ENCODE results near the gene ITPKC.
"Not testable (repeated sequence)": the region's sequence is repeated elsewhere in the genome, so short reads cannot be mapped to it uniquely, and the experiment has no call there.

The ITPKC gene

DNA sequence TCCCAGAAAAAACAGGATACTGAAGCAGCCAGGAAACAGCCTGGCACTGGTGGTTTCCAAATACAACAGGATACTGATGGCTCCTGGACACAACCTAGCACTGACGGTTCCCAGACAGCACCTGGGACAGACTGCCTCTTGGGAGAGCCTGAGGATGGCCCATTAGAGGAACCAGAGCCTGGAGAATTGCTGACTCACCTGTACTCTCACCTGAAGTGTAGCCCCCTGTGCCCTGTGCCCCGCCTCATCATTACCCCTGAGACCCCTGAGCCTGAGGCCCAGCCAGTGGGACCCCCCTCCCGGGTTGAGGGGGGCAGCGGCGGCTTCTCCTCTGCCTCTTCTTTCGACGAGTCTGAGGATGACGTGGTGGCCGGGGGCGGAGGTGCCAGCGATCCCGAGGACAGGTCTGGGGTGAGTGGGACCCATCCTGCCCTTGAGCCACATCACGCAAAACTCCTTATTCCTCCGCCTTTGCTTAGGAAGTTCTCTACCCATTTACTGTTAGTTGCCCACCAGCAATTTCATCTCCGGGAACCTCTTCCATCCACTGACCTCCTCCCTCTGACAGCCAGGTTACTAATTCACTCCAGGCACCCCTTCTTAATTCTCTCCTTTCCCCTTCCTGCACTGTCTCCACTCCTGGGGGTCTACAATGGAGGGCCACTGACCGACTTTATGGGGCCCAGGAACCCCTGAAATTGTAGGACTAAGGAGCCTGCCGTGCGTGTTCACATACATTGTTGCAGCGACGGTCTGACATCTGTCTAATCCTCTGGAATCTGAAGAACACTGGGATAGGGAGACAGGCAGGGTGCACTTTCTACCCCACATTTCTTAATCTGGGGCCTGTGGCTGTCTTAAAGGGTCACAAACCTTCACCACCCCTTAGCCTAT is 1.2 kb downstream of the ITPKC start:
- DNase-seq, result no peak

DNA sequence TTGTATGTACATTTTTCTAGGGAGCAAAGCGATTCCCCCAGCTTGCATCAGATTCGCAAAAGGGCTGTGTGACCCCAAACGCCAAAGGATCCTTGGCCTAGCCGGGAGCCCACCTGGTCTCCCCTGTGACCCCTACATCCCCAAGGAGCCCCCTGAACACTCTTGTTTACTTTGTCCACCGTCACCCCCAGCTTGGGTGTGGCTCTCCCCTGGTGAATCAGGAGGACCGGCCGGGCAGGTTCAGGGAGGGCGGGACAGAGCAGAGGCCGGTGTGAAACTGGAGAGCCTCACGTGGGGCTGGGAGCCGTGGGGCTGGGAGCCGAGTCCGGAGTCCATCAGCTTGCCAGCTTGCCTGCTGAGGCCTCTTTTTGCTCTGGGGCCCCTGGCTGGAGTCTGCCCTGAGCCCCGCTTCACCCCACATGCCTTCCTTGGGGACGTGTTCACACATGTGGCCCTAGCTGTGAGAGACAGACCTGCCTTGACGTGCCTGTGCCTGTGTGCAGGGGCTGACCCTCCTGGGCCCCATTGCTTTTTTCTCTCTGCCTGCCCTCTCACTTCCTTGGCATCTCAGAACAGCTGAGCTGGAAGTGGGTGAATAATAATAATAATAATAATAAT is 2.0 kb downstream of the ITPKC start:
- DNase-seq, result no peak

DNA sequence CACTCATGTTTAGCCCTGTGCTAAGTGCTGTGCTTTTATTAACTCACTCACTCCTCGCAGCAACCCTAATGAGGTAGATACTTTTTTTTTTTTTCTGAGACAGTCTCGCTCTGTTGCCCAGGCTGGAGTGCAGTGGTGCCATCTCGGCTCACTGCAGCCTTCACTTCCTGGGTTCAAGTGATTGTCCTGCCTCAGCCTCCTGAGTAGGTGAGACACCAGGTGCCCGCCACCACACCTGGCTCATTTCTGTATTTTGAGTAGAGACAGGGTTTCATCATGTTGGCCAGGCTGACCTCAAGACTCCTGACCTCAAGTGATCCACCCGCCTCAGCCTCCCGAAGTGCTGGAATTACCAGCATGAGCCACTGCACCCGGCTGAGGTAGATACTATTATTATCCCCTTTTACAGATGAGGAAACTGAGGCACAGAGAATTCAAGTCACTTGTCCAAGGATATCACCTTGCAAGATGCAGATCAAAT is 2.5 kb downstream of the ITPKC start:
- DNase-seq, result no peak

DNA sequence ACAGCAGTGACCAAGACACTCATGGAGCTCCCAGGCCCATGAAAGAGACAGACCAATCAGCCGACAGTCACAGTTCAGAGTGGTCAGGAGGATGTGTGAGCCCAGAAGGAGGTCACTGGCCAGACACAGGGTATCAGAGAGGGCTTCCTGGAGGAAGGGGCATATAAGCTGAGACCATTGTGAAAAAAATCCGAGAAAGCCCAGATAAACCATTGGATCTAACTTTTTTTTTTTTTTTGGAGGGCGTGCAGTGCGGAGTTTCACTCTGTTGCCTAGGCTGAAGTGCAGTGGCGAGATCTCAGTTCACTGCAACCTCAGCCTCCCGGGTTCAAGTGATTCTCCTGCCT is 4.2 kb downstream of the ITPKC start:
- DNase-seq, result no peak

DNA sequence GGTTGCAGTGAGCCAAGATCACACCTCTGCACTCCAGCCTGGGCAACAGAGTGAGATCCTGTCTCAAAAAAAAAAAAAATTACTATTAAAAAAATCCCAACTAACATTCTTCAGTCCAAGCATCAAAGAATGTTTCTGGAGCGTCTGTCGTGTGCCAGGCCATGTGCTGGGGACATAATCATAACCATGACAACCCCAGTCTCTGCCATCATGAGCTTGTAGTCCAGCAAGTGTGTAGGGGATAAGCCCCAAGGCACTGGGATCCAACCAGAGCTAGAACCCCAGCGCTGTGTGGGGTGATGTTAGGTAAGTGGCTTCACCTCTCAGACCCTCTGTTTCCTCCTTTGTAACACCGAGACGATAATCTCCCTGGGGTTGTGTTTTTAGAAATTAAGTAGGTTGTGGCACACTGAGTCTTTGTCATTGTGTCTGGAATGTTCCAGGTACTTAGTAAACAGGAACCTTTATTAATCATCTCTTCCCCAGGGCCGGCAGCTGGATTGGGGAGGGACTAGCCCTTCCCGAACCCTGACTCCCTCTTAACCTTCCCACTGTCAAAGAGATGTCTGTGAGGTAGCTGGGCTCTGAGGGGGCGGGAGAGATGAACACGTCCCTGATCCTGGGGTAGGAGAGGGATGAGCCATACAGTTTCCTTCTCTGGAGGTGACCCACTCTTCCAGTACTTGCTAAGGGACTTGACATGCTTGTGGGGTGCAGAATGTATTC is 5.2 kb downstream of the ITPKC start:
- DNase-seq, result no peak

DNA sequence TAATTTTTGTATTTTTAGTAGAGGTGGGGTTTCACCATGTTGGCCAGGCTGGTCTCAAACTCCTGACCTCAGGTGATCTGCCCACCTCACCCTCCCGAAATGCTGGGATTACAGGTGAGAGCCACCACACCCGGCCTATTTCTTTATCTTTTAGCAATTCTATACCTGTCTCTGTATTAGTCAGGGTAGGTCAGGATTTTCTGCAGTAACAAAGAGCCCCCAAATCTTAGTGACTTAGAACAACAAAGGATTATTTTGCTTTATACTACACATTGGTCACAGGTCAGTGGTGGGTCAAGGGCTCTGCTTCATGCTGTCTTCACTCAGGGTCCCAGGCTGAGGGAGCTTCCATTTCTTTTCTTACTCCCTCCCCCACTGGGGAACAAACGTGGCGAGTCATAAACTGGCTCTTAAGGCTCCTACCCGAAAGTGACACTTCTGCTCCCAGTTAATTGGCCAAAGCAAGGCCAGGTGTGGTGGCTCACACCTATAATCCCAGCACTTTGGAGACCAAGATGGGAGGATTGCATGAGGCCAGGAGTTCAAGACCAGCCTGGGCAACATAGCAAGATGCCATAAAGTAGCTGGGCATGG is 6.8 kb downstream of the ITPKC start:
- no peak for DNase-seq

DNA sequence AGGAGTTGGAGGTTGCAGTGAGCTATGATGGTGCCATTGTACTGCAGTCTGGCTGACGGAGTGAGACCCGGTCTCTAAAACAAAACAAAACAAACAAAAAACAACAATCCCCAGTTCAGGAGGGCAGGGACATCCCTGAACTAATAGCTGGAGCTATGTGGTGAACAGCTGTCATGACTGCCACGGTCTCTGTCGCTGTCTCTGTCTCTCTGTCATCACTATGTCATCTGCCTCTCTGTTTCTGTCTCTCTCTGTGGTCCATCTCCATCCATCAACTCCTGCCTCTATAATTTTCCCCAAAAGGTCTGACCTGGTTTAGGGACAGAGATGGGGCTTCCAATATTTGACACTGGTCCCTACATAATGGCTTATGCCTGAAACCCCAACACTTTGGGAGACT is 7.4 kb downstream of the ITPKC start:
- DNase-seq, result no peak

DNA sequence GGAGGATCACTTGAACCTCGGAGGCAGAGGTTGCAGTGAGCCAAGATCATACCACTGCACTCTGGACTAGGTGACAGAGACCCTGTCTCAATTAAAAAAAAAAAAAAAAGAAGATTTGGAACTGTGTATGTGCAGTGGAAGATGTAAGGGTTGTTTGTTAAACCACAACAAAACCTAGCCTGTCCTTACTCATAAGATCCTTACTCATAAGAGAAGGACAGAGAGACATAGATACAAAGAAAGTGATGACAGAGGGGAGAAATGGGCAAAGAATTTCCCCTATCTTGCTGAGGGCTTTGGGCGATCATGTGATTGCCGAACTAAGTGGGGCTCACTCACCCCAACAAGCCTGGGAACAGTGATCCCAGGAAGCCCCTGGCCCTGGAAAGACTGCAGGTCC is 7.9 kb downstream of the ITPKC start:
- peak; percentile 48 for DNase-seq

DNA sequence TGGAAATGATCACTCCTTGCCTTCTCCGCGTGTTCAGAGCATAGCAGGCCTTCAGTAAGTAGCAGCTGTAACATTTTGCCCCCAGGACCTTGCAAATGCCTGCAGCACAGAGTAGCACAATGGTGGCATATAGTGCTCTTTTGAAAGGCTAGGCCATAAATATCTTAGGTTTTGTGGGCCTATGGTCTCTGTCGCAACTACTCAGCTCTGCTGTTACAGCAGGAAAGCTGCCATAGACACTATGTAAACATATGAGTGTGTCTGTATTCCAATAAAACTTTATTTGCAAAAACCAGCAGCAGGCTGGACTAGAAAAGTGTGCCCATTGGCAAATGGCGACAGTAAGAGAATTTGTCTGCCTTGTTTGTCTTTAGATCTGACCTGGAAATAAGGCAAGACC is 9.4 kb downstream of the ITPKC start:
- DNase-seq, result no peak

DNA sequence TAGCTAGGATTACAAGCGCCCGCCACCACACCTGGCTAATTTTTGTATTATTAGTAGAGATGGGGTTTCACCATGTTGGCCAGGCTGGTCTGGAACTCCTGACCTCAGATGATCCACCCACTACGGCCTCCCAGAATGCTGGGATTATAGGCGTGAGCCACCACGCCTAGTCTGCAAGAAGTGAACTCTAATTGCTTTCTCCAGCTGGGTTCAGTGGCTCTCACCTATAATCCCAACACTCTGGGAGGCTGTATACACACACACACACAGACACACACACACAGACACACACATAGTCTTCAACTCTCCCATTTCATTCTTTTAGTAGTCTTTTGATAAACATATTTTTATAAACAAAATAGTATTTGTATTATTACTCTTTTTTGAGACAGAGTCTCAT is 13.2 kb downstream of the ITPKC start:
- DNase-seq, result not testable (repeated sequence)

DNA sequence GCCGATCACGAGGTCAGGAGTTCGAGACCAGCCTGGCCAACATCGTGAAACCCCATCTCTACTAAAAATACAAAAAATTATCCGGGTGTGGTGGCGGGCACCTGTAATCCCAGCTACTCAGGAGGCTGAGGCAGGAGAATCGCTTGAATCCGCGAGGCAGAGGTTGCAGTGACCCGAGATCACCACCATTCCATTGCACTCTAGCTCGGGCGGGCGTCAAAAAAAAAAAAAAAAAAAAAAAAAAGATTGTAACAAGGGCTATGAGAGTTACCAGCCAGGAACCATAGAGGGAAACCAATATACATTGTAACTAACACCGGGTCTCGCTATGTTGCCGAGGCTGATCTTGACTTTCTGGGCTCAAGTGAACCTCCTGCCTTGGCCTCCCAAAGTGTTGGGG is 15.4 kb downstream of the ITPKC start:
- DNase-seq, result not testable (repeated sequence)

DNA sequence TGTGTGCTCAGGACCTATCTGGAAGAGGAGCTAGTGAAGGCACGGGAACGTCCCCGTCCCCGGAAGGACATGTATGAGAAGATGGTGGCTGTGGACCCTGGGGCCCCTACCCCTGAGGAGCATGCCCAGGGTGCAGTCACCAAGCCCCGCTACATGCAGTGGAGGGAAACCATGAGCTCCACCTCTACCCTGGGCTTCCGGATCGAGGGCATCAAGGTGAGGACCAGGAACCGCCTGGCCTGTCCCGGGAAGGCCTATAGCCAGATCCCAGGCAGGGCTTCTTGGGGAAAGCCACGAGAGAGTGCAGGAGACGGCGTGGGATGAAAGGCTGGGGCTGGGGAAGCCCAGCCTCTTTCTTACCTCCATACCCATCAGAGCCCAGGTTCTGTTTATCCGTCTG is 16.2 kb downstream of the ITPKC start:
- no peak for DNase-seq

DNA sequence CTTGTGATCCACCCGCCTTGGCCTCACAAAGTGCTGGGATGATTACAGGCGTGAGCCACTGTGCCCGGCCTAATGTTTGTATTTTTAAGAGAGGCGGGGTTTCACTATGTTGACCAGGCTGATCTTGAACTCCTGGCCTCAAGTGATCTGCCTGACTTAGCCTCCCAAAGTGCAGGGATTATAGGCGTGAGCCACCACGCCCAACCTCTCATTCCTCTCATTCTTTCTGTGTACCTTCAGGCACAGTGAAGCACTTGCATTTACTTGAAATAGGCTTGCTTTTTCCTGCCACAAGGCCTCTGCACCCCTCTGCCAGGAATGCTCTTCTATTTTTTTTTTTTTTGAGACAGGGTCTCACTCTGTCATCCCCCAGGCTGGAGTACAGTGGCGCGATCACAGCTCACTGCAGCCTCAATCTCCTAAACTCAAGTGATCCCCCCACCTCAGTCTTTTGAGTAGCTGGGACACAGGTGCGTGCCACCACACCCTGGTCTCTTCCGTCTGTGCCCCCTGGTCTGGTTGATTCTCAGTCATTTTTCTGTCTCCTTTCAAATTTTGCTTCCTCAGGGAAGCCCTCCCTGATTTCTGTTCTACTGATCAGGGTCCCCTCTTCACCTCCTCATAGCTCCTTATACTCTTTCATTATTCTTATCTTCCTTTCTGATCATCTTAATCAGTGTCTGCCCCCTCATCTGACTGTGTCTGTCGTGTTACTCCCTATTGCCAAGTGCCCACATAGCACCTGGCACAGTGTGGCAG is 18.3 kb downstream of the ITPKC start:
- DNase-seq, result no peak

DNA sequence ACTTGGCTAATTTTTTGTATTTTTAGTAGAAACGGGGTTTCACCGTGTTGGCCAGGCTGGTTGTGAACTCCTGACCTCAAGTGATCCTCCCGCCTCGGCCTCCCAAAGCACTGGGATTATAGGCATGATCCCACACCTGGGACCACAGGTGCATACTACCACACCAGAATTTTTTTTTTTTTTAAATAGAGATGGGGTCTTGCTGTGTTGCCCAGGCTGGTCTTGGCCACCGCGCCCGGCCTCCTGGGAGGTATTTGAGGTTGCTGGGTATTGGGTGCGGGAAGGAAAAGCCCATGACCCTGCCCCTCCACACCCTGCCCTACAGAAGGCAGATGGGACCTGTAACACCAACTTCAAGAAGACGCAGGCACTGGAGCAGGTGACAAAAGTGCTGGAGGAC is 19.7 kb downstream of the ITPKC start:
- DNase-seq, result no peak

DNA sequence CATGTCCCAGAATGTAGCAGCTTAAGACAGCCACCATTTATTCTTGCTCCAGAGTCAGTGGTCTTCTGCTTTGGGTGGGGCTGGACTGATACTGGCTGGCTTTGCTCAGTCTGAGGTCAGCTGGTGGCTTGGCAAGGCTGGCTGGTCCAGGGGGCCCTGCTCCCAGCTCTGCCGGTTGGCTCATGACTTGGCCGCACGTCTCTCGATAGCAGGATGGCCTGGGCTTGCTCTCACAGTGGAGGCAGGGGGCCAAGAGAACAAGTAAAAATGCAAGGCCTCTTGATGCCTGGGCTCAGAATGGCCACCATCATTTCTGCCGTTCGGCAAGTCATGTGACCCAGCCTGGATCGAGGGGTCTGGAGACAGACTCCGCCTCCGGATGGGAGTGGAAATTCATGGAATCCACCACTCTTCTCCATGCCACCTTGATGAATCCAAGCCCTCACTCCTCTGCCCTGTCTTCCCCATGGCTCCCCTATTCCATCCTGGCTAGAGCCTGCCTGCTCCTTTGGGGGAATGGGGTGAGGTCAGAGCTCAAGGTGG is 20.3 kb downstream of the ITPKC start:
- DNase-seq, result no peak

DNA sequence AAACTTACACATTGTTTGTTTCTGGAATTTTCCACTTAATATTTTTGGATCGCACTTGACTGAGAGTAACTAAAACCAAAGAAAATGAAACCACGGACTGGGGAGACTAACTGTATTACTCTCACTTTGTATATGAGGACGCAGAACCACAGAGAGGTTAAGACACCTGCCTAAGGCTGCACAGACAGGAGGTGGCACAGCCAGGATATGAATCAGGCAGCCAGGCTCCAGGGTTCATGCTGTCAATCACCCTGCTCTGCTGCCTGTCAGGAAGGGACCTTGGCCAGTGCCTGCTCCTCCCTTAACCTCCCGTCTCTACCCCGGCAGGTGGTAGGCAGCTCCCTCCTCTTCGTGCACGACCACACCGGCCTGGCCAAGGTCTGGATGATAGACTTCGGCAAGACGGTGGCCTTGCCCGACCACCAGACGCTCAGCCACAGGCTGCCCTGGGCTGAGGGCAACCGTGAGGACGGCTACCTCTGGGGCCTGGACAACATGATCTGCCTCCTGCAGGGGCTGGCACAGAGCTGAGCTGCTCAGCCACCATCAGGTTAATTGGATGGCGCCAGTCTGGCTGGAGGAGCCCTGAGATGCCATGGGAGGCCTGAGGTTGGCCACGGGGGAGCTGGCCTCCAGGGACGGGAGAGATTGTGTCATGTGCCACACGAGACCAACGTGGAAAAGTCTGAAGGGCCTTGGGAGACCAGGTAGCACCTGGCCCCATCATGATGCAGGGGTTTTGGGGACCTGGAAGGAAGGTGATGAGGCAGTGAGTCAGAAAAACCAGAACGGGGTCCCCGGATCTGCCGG is 22.3 kb downstream of the ITPKC start:
- DNase-seq, result no peak

DNA sequence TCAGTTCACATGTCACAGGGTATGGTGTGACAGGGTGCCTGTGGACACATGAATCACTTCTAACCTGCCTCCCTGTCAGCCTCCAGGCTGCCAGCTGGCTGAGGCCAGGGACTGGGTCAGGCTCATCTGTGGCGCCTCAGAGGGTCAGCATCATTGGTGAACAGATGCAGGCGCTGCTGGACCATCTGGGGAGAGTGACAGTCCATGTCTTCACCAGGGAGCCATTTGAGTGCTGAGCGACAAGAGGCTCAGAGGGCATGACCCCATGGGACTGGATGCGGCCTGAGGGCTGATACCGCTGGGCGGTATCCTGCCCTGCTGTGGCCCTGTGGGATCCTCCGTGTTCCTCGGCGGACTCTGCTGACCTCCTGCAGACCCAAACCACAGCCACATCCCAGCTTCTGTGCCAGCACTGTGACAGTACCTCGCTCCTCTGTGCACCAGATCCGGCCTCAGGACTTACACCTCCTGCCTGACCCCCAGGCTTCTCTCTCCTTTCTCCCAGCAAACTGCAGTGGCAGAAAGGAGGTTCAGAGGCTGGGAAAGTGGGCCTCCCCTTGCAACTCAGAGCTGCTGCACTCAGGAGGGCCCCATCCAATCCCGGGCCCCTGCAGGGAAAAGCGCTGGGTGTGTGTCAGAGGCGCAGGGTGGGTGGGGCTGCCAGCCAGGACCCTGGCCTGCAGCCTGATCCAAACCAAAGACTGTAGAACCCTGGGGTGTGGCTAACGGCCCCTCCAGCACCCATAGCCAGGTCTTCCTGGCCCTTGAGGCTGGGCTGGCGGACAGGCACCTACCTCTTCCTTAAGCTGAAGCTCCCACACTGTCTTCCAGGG is 23.2 kb downstream of the ITPKC start:
- no peak for DNase-seq

DNA sequence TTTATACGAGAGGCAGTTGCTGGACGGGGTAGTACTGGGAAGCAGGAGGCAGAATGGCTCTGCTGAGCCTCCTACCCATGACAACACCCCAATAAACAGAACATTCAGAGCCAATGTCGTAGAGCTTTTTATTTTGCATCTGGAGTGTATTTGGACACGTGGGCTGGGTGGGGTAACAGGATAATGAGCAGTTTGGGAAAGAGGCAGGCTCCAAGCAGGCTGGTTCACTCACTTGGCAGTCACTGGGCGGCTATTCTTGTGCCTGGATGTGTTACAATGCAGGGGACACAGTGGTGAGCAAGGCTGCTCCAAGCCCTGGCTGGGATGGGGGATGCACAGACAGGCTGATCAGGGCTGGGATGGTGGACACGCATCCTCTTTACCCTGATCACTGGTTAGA is 23.8 kb downstream of the ITPKC start:
- DNase-seq, result no peak

DNA sequence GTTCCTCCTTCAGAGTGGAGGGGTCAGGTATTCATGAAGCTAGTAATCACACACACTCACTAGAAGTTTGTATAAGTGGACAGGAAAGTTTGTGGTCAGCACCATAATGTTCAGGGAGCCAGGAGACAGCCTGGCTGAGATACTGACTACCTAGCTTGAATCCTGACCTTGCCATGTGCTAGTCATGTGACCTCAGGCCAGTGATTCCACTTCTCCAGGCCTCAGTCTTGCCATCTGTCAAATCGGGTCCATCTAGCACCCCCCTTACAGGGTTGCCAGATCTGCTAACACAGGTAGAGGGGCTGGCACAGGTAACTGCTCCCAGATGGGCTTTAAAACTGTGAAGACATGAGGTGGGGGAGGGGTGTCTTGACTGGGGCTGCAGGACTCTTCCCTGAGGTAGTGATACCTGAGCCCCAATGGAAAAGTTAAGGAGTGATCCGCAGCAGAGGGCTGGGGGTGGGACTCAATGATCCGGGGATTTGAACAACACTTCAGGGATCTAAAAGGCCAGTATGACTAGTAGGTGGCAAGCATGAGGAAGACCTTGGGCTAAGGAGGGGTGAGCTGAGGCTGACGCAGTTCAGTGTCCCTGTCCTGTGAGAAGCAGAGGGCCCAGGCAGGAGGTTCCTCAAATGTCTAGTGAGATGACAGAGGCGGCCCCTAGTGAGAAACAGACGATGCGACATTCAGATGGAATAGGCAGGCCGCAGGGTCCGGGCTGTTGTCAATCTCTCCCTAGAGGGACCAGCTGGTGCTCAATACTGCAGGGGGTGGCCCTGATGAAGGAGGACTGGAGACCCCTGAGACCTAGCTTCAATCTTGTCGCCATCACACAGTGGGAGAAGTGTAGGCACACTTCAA is 24.8 kb downstream of the ITPKC start:
- DNase-seq, result no peak

DNA sequence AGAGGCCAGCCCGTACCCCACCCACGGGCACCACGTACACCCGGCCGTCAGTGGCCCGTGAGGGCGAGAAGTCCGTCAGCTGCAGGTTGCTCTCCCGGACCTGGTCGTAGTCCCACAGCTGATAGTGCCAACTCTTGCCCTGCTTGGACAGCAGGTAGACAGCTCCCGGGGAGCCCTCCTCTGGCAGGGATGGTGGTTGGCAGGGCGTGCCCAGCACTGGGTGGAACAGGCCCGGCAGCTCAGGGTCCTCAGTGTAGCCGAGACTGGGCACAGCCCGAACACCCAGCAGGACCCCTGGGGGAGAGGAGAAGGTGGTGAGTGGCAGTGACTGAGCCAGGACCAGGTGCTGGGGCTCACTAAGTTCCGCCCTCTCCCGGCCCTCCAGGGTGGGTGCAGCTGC is 25.6 kb downstream of the ITPKC start:
- no peak for DNase-seq

Data from activated CD4-positive, alpha-beta T cell treated with anti-CD3 and anti-CD28 coated beads, Interleukin-2, Interleukin-6, amounts not matched to agents 100 ng/mL and 50 ng/mL, durations not matched to agents 16 hours and 8 hours (primary cell).